Endometrium (tissue), 2 donors: ENCODE results near the gene ATXN7L1.
"Not testable (repeated sequence)": the region's sequence is repeated elsewhere in the genome, so short reads cannot be mapped to it uniquely, and the experiment has no call there.

Experiments used
- FAIRE-seq: peaks from 2 replicates; lab custom pipeline; 2012; peaks lifted over from hg19 to GRCh38; lab: Jason Lieb, UNC
- donor health status: control.
- donor health status: control.

Gene ATXN7L1

DNA sequence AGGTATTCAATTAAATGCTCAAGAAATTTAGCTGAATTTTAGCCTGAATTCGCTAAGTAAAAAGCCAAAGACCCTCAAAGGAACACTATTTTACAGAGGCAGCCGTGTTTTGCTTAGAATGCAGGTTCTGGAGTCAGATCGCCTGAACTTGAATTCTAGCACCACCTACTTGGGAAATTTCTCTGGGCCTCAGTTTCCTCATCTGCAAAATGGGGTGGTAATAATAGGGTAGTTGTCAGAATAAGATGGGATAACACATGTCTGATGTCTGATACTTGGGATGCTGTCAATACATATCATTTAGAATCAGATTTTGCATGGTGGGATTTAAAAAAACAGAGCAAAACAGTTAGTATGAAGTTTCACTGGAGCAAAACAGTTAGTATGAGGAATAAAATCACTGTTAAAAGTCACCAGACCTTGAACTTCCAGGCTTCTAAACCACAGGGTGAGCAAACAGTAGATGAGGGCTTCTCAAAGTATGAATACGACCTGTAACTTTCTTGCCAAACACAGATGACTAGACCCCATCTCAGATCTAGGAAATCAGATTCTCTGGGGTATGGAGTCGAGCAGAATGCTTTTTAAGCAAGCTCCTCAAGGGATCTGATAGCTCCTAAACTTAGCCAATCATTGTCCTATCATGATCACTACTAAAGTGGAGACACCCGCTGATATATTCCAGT lies 75.4 kb downstream of the ATXN7L1 start:
- FAIRE-seq: no peak

DNA sequence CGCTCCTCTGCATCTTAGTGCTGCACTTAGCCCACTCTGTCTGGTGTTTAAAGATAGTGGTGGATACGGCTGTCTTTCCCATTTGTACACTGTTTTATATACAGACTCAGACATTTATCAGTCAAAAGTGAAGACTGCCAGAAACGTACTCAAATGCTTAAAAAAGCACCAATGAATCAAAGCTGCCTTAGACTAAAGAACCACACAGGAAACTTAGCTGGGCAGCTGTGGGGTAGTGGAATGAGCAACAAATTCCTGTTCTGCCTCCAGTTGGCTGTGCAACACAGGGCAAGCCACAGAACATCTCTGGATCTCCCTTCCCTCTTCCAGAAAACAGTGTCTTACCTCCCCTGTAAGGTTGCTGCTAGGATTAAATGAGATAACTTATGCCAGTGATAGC lies 76.0 kb downstream of the ATXN7L1 start:
- FAIRE-seq: no peak

DNA sequence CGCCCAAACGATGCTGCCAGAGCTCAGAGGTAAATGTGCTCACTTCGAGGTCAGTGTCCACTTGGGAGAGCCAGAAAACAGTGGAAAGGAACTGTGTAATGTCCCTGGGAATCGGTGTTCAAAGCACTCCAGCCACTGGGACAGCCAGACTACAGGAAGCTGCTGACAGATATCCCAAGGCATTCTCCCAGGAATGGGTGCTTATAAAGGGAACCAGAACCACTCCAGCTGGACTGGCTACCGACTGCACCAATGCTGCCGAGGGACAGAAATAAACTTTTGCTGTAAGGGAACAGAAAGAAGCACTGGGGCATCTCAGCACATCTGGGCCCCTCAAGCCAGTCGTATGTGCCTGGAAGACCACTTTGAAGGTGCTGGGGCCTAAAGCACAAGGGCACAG lies 76.7 kb downstream of the ATXN7L1 start:
- no peak for FAIRE-seq

DNA sequence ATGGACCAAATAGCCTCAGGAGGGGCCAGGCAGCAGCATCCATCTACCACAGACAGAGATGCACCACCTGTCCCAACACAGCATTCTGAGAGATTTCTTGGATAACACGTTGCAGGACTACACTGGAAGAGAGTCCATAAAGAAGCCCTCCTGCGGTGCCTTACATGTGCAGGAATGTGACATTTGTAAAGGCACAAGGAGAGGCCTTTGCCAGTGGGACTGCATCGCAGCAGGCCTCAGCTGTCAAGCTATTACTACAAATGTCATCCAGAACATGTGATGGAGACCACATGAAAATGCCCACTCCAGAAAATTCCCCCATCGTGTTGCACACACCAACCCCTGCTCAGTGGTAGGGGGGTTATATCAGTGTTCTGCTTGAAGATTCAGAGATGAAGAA lies 77.4 kb downstream of the ATXN7L1 start:
- FAIRE-seq: no peak

DNA sequence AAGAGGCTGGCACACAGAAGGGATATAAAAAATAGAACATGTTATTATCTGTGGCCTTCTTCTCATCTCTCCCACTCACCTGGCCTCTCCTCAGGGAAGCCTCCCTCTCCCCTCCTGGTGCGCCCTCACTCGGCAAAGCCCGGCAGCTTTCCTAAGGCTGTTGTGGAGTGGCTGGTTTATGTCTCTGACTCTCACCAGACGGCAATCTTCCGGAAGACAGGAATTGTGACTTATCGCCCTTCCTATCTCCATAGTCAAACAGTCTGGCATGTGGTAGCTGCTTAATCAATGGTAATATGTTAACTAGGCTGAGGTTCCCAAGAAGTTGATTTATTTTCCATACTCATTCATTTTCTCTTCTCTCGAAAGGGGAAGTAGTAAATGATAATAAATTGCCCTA lies 78.7 kb downstream of the ATXN7L1 start:
- FAIRE-seq: no peak

DNA sequence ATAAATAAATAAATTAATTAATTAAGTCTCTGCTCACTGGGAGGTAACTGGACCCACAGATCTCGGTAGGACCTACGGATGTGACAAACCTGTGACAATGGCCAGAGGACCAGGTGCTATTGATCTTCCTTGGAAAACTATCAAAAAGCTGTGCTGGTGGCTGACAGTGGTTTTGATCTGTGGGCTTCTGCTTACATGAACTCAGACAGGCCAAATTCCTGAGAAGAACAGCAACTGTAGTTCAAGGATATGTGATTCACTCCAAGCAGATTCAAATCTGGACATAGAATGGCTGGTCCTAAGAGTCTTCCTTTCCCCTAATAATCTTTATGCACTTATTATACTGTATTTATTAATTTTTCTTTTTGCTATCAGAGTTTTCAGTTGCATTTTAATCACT lies 80.0 kb downstream of the ATXN7L1 start:
- no peak for FAIRE-seq

DNA sequence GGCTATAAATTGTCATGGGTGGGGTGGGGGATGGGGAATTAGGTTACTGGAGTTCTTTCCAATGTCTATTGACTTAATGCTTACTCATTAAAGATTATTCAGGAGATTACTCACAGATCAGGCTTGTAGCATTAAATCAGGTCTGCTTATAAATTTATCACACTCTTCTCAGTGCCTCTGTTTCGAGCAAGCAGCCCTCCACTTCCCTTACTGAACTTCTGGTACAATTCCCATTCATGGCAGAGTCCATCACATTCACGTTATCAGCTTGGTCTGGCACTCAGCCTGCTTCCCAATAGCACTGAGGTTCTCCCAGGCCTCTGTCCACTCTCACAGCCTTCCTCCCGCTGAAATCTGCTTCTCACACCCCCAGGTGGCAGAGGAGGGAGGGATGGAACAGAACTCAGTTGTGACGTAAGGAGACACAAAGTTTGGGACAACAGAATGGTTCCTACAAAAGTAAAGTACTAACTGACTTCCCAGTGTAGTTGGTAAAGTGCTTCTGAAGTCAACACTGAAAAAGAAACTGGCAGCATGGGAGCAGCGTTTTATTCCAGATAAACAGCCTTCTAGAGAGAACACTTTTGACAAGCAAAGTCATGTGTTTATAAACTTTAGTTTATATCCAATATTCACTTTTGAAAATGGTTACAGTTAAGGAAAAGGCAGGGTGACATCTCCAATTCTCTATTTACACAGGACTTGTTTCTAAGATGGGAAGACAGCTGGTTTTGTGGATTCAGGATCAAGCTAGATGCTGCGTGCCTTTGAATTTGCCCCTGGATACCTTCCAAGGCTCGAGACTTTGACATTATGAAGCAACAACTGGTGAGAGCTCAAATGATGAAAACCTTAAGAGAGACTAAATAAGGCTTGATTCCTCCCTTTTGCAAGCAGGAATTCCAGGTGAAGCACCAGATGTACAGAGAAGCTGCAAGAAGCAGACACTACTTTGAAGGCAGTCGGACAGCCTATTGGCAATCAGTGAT lies 81.4 kb downstream of the ATXN7L1 start:
- no peak for FAIRE-seq

DNA sequence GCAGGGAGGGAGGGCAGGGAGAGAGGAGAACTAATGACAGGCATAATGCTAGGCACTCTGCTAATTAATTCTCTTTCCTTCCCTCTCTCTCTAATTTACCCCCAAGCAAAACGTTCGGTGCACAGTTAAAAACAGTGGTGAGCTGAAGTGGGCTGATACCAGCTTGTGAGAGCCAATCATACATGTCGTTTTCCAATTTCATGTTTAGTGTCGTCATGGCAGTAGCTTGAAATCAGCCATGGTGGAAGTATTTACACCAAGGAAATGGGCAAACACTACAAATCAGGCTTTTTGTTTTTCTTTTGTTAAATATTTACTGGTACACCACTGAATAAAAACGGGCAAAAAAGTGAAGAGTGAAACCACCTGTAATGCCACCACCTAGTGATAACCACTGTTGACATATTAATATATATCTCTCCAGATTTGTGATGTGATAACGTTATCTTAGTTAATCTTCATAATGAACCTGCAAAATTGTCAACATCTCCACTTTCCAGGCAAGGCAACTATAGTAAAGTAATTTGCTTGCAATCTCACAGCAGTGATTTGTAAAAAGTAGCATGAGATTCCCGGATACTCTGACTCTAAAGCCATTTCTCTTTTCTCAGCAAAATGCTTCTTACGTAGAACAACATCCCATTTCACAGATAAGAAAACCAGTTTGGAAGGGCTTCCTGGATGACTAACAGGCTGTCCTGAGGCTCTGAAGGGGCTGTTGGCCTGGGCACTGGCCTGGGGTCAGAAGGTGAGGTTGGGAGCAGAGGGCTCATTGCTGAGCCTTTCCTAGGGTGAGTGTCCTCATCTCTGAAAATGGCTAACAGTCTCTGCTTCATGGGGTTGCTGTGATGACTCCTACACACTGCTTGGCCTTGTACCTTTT lies 83.7 kb downstream of the ATXN7L1 start:
- FAIRE-seq: no peak

DNA sequence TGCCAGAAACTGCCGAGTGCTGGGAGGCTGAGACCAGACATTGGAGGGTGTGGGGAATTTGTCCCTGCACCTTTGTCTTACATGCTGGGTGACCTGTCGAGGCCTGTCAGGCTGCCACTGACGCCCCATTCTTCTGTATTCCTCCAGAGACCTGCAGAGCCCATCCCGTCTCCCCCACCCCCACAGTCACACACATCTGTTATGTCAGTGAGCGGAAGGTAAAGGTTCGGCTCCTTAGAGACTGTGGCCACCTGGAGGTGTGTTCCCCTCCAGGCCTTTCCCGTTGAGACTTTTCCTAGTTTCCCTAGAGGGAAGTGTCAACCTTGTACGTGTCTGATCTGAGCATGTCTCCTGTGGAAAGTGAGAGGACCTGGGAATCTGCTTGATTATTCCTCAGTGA lies 84.5 kb downstream of the ATXN7L1 start:
- FAIRE-seq: no peak

DNA sequence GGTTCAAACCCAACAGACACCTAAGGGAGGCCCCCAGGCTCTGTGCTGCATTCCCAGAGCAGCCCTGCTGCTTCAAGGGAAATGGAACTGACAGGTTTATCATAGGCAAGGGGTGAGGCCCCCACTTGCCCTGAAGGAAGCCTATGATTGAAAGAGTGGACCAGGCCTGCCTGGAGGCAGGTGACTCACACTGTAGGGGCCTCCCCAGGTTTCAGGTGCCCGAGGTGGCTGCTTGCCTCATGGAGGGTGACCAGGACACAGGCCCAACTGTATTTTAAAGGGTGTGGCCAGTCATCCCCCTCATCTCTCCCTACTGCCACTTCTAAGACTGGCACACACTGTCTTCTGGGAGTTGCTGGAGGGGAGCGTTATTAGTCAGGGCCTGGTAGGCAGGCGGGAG lies 85.4 kb downstream of the ATXN7L1 start:
- no peak for FAIRE-seq

DNA sequence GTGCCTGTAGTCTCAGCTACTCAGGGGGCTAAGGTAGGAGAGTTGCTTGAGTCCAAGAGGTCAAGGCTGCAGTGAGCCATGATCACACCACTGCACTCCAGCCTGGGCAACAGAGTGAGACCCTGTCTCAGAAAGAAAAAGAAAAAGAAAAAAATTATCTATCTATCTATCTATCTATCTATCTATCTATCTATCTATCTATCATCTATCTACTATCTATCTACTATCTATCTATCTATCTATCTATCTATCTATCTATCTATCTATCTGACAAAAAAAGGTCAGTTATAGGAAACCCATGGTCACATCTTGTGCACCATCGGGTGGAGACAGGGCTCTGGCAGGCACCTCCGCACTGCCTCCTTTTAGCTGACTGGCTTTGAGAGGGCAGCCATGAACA lies 85.9 kb downstream of the ATXN7L1 start:
- not testable (repeated sequence) for FAIRE-seq

DNA sequence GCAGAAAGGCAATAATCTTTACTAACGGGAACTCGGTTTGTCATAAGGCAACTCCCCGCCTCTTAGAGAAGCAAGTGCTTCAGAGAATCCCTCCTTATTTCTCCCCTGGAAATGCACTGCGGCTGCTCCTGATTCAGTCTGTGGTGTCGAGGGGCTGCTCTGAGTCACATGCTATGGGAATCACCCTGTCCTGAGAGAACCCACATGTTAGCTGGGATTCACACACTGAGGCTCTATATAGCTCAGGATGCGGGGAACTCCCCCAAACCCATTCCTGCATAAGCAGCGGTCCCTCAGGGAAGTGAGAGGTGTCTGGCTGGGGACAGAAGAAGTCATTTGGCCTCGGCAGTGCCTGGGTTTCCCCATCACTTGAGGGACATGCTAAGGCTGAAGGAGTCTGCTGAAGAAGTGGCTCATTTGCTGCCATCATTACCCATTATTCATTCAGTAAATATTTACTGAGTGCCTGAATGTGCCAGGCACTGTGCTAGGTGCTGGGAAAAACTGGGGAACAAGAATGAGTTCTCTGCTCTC lies 87.5 kb downstream of the ATXN7L1 start:
- FAIRE-seq: no peak

DNA sequence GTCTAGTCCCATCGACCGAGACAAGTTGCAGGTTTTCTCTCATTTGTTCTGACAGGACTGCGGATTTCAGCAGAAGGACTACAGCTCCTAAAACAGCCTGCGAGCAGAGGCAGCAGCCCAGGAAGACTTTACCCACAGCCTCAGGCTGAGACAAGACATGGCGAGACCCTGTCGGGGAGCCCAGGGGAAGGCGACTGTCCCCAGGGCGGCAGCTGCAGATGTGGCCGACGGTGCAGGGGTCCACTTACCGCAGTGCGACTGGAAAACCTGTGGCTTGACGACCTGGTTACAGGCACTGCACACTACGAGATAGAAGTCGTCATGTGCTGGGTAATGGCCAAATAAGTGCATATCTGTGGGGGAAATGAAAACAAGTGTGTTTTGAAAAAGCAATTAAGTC lies 88.0 kb downstream of the ATXN7L1 start:
- no peak for FAIRE-seq

DNA sequence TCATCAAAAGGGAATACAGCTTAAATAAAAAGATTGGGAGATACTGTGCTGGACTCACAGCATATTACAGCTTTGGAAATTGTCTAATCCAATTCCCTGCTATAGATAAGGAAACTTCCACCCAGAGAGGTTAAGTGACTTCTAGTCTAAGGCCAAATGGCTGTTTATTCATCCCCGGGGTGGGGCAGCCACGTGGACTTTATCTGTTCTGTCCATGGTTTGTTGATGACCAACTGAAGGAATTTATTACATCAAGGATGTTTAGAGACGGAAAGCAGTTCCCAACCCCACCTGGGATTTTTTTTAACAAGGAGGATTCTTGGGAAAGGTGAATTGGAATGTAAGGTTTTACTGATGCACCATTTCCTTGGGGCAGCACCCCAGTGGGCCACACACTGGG lies 88.6 kb downstream of the ATXN7L1 start:
- FAIRE-seq: no peak

DNA sequence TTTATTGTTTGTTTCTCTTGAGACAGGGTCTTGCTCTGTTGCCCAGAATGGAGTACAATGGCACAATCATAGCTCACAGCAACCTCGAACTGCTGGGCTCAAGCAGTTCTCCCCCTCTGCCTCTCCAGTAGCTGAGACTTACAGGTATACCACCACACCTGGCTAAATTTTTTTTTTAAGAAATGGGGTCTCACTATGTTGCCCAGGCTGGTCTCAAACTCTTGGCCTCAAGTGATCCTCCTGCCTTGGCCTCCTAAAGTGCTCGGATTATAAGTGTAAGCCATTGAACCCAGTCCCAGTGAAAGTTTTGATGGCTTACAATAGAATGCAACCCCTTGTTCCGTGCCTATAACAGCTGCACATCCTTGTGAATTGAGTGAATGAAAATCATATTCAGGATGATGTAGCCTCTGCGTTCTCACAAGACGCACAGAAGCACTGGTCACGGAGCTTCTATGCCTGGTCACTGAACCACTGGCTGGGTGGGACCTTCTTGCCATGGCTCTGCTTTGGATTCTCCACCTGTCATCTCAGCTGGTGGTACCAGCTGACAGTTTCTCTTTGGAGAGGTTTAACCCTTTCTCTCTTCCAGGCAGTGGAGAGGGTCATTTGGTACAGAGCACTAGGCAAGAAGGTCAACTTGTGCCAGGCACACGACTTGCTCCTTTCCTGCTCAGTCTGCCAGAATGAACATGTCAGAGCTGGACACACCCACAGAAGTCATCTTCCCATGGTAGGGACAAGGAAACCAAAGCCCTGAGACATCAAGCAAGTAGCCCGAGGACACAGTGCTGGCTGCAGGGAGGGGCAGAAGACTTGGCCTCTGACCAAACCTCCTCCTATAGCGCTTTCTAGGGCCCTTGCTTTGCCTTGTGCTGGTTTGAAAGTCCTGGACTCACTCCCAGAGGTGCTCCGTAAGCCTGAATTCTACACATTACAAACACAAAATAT lies 89.6 kb downstream of the ATXN7L1 start:
- no peak for FAIRE-seq

DNA sequence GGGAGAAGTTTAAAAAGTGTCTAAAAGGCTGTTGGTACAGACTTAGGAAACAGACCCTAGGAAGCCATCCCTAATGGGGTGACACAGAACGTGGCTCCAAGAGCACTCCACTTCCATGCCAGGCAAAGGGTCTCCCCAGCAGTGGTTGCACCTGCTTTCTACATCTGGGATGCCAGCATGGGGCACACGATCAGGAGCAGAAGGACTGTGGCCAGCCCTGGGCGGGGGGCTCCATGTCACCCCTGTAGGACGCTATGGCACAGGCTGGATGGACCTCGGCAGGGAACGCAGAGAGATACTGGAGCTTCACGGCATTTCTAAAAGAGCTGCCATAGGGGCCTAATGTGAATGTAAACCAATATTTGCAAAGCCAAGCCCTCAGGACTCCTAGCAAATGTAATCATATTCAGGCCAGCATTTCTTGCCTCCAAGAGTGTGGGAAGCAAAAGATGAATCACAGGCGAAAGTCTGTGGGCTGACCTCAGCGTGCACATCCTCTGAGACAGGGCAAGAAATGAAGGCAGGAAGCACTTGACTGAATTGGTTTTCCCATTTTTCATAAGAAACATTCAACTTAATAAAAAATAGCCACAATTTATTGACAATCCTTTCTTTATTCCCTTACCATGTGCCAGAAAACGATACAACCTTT lies 93.9 kb downstream of the ATXN7L1 start:
- FAIRE-seq: no peak

DNA sequence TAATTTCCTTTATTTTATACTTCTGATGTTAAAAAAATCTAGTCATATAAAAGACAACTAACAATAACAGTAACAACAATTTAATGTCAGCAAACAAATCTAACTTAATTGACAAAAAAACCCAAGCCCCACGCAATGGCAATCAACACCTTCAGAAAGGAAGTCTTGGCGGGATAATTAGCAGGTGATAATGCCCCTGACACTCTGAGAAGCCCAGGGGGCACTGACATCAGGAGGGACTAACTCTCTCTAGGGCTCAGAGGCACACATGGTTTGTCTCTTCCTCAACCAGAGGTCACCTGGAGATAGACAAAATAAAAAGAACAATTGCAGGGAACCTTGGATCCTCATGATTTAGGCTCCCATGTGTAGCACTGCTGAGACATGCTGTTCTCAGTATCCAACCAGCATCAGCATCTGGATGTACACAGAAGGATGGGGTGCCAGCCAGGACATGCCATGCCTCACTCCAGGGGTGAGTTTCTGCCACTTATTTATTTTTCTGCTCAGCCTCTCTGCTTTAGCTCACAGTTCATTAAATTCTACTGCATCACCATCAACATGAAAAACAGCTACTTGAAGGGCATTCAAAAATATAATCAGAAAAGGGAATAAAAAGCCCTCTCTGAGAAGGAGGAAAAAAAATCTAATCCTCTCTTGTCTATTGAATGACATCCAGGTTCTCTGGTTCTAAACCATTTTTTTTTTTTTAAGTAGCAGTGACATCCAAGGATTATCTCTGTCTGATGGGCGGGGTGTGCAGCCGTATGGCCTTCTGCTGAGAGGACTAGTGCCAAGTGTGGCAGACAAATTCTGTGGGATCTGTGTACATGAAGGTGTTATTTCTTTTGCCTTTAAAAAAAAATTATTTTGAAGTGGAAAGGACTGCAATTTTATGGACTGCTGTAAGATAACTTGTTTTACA lies 96.3 kb downstream of the ATXN7L1 start:
- no peak for FAIRE-seq

DNA sequence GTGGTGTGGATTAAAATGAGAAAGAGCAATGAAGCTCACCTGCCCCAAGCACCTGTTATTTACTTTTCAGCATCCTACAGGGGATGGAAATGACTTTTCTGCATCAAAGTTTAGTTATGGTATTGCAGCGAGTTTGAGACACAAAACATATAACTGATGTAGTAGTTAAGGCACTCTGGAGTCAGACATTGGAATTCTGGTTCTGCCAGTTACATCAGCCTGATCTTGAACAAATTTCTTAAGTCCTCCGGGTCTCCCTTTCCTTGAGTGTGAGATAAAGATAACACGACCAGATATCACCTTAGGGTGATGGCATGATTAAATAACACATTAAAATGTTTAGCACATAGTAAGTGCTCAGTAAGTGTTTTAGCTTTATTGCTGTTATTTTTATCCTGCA lies 97.4 kb downstream of the ATXN7L1 start:
- no peak for FAIRE-seq
